Thyroid gland (tissue), 4 donors: ENCODE measurements around the gene CABP4.

Experiments
- CTCF ChIP-seq, 6 experiments: fragments of 200-600 bp in 3 of 6; fragments of 450-650 bp in 3 of 6; sonication (generic) in 3 of 6; IDR thresholded peaks; one replicate each; pipeline ENCODE4 v1.5.1; 2016 to 2019; ENCODE audit warnings: antibody characterized with exemption in 6 of 6, mild to moderate bottlenecking in 2 of 6, inconsistent platforms in 1 of 6, moderate library complexity in 1 of 6
- POLR2A ChIP-seq, 2 donors: fragments of 450-650 bp; IDR thresholded peaks; one replicate each; pipeline ENCODE4 v1.6.1; 2017; ENCODE audit warnings: antibody characterized with exemption in 2 of 2, mild to moderate bottlenecking in 2 of 2, moderate library complexity in 1 of 2

GRCh38 chr11:67507864-67508485, 52.8 kb downstream of the CABP4 start, which contains the start of gene CDK2AP2:
- no peak for TF ChIP-seq CTCF (IDR thresholded peaks at IDR 0.05)
- TF ChIP-seq POLR2A (IDR thresholded peaks at IDR 0.05) = peak; percentile 83 to 96
